Measurements from ENCODE around the gene SLC9A9. TPM values are rescaled to one million over a fixed set of nuclear protein-coding genes. Genes with fewer than 3 reads are reported as not detected.
A peak's percentile ranks its signal among the peaks of the same experiment; 100 is the strongest.

SLC9A9 gene
- total RNA-seq, 3 donors from 2014 or later (not counting 1 experiment from before 2014, with no cell fraction given) = 24.0 to 29.1 (median 27.2) TPM

GRCh38 chr3:143442814-143443447, 405.3 kb downstream of the SLC9A9 start:
- ATAC-seq (no peak), DNase-seq (no peak)
- Histone ChIP-seq H3K27me3 (ENCODE audit: control insufficient read depth, insufficient read depth, low read length) (no peaks in the 10 kb centered on the region), H3K9me3 (ENCODE audit: control insufficient read depth, insufficient read depth, low read length) (no peaks in the 10 kb centered on the region), H3K4me3 (ENCODE audit: low read length) (no peak overlapping the region), H3K4me1 (ENCODE audit: control insufficient read depth, insufficient read depth, low read length) (peaks cover 8% of the 10 kb centered on the region), H3K36me3 (ENCODE audit: control insufficient read depth, insufficient read depth, low read length) (no peaks in the 10 kb centered on the region), H3K27ac (ENCODE audit: low read length) (no peak overlapping the region)
- Mint-ChIP-seq H3K4me3 (no peak overlapping the region), H3K27ac (peak overlapping the region in 1 of 2 donors; percentile 70), H3K4me1 (peaks cover 32 to 42% of the 10 kb centered on the region in 2 donors), H3K27me3 (ENCODE audit: low read depth in 2 of 2) (no peaks in the 10 kb centered on the region), H3K9me3 (no peaks in the 10 kb centered on the region), H3K36me3 (no peaks in the 10 kb centered on the region)
- WGBS (ENCODE audit: insufficient coverage) = 96% methylated on average over 2 of the region's 3 CpGs
- intact Hi-C loops (cut with micrococcal nuclease) = loop anchor here (5.0 to 10.0 kb wide), 2 partner anchors 198 to 321 kb away; no protein-coding TSS in a partner anchor
- no peak for TF ChIP-seq CTCF (IDR thresholded peaks at IDR 0.05)

- H3K4me1 Mint-ChIP-seq = peaks cover 32 to 46% of the 10 kb centered on the region in 2 donors
- no peak overlapping the region for H3K27ac Mint-ChIP-seq
- no peaks in the 10 kb centered on the region for H3K36me3 ChIP-seq (ENCODE audit: control insufficient read depth, insufficient read depth, low read length)
- no peaks in the 10 kb centered on the region for H3K36me3 Mint-ChIP-seq
- DNase-seq = no peak
- no peaks in the 10 kb centered on the region for H3K27me3 ChIP-seq (ENCODE audit: control insufficient read depth, insufficient read depth, low read length)
- intact Hi-C loops (cut with micrococcal nuclease) = loop anchor here (5.0 to 10.0 kb wide), 2 partner anchors 197 to 319 kb away; no protein-coding TSS in a partner anchor
- H3K27ac ChIP-seq (ENCODE audit: low read length) = no peak overlapping the region
- no peak overlapping the region for H3K4me3 ChIP-seq (ENCODE audit: low read length)
- ATAC-seq = no peak
- no peaks in the 10 kb centered on the region for H3K27me3 Mint-ChIP-seq (ENCODE audit: low read depth in 2 of 2)
- no peaks in the 10 kb centered on the region for H3K9me3 ChIP-seq (ENCODE audit: control insufficient read depth, insufficient read depth, low read length)
- H3K4me3 Mint-ChIP-seq = no peak overlapping the region
- no peak for TF ChIP-seq CTCF (IDR thresholded peaks at IDR 0.05)
- H3K9me3 Mint-ChIP-seq = no peaks in the 10 kb centered on the region
- peaks cover 8% of the 10 kb centered on the region for H3K4me1 ChIP-seq (ENCODE audit: control insufficient read depth, insufficient read depth, low read length)
- WGBS (ENCODE audit: insufficient coverage) = 100% methylated on average over 1 of the region's 1 CpG
Measured at GRCh38 chr3:143441516-143442171, 406.6 kb downstream of the SLC9A9 start.

GRCh38 chr3:143439817-143440216, 408.5 kb downstream of the SLC9A9 start:
- no peaks in the 10 kb centered on the region for H3K27me3 ChIP-seq (ENCODE audit: control insufficient read depth, insufficient read depth, low read length)
- Mint-ChIP-seq H3K9me3 (no peaks in the 10 kb centered on the region), H3K36me3 (no peaks in the 10 kb centered on the region), H3K27me3 (ENCODE audit: low read depth in 2 of 2) (no peaks in the 10 kb centered on the region), H3K4me3 (no peak overlapping the region), H3K4me1 (peaks cover 22 to 30% of the 10 kb centered on the region in 2 donors), H3K27ac (no peak overlapping the region)
- ATAC-seq (no peak), DNase-seq (no peak)
- no peak overlapping the region for H3K4me3 ChIP-seq (ENCODE audit: low read length)
- peaks cover 8% of the 10 kb centered on the region for H3K4me1 ChIP-seq (ENCODE audit: control insufficient read depth, insufficient read depth, low read length)
- no peaks in the 10 kb centered on the region for H3K9me3 ChIP-seq (ENCODE audit: control insufficient read depth, insufficient read depth, low read length)
- H3K36me3 ChIP-seq (ENCODE audit: control insufficient read depth, insufficient read depth, low read length) = no peaks in the 10 kb centered on the region
- intact Hi-C loops (cut with micrococcal nuclease) = loop anchor here (5.0 to 10.0 kb wide), 2 partner anchors 195 to 318 kb away; no protein-coding TSS in a partner anchor
- no peak overlapping the region for H3K27ac ChIP-seq (ENCODE audit: low read length)
- TF ChIP-seq CTCF (IDR thresholded peaks at IDR 0.05) = no peak
- WGBS (ENCODE audit: insufficient coverage) = 88% methylated on average over 1 of the region's 1 CpG

Data from natural killer cell (primary cell).